Activated CD4-positive, alpha-beta T cell treated with anti-CD3 and anti-CD28 coated beads, Interleukin-2, amount 10 ng/mL, durations not matched to agents 24 days and 14 days (primary cell): ENCODE results near the gene SMIM12. TPM values are rescaled to one million over a fixed set of nuclear protein-coding genes. Genes with fewer than 3 reads are reported as not detected.
A peak's percentile ranks its signal among the peaks of the same experiment; 100 is the strongest.

Experiments used
- DNase-seq: peaks from one replicate; pipeline ENCODE4 v3.0.0; 2022
- H3K27ac Mint-ChIP-seq: one replicate; pipeline ENCODE4 v1.8.0; 2022; ENCODE audit warnings: mild to moderate bottlenecking, mixed read lengths
- H3K27me3 Mint-ChIP-seq: one replicate; pipeline ENCODE4 v1.8.0; 2022; ENCODE audit warnings: mixed read lengths
- H3K36me3 Mint-ChIP-seq: one replicate; pipeline ENCODE4 v1.8.0; 2022; ENCODE audit warnings: low read depth, mild to moderate bottlenecking, mixed read lengths
- H3K4me1 Mint-ChIP-seq: one replicate; pipeline ENCODE4 v1.8.0; 2021; ENCODE audit warnings: mixed read lengths
- H3K4me3 Mint-ChIP-seq: one replicate; pipeline ENCODE4 v1.8.0; 2022; ENCODE audit warnings: mild to moderate bottlenecking, moderate library complexity, mixed read lengths
- H3K9me3 Mint-ChIP-seq: one replicate; pipeline ENCODE4 v1.8.0; 2021; ENCODE audit warnings: mixed read lengths
- intact Hi-C: fragments of 100-400 bp; cut with micrococcal nuclease; formaldehyde crosslinking; loops from one replicate; pipeline ENCODE4 v1.15.1; 2023
- total RNA-seq: library from RNA; stranded (reverse); gene quantifications from 2 replicates; pipeline ENCODE4 v1.2.3, GENCODE V29; 2022

The SMIM12 gene
- total RNA-seq, 1 donor from 2014 or later, result 63.2 TPM

DNA sequence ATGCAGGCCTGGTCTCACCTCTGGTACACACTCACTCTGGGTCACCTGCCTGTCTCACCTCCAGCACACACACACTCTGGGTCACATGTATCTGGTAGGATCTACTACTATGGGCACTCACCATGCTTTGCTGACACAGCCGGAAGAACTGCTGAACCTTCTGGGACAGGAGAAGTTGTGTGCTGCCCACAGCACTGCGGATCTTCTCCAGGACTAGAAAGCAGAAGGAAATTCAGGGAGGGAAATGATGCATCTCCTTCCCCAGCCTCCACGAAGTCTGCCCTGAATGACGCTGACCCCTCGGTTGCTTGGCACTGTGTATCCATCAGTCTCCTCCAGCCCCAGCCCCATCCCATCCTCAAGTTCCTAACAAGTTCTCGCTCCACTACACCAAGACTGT is 7.9 kb upstream of the SMIM12 start:
- intact Hi-C loops, result loop anchor here (10.0 kb wide), 1 partner anchor 687 kb away; the partner anchor contains the start of genes KIAA0319L and NCDN
- H3K27ac Mint-ChIP-seq, result no peak overlapping the region
- peaks cover 24% of the 10 kb centered on the region for H3K27me3 Mint-ChIP-seq
- H3K36me3 Mint-ChIP-seq, result peaks cover 2% of the 10 kb centered on the region
- peak overlapping the region; percentile 16 for H3K4me3 Mint-ChIP-seq
- H3K4me1 Mint-ChIP-seq, result peaks cover 19% of the 10 kb centered on the region
- DNase-seq, result no peak
- H3K9me3 Mint-ChIP-seq, result no peaks in the 10 kb centered on the region

GRCh38 chr1:34866762-34867109 is 7.2 kb upstream of the SMIM12 start:
- H3K4me3 Mint-ChIP-seq, result peak overlapping the region; percentile 82
- H3K27ac Mint-ChIP-seq, result no peak overlapping the region
- H3K27me3 Mint-ChIP-seq, result peaks cover 17% of the 10 kb centered on the region
- intact Hi-C loops, result loop anchor here (1.0 to 10.0 kb wide), 3 partner anchors 14 to 688 kb away; partner anchors contain the start of genes KIAA0319L and NCDN
- DNase-seq, result no peak
- H3K4me1 Mint-ChIP-seq, result peaks cover 19% of the 10 kb centered on the region
- no peaks in the 10 kb centered on the region for H3K9me3 Mint-ChIP-seq
- peaks cover 2% of the 10 kb centered on the region for H3K36me3 Mint-ChIP-seq

GRCh38 chr1:34865981-34866761 is 6.6 kb upstream of the SMIM12 start:
- H3K9me3 Mint-ChIP-seq, result no peaks in the 10 kb centered on the region
- H3K27me3 Mint-ChIP-seq, result peaks cover 12% of the 10 kb centered on the region
- peak; percentile 98 for DNase-seq
- peaks cover 2% of the 10 kb centered on the region for H3K36me3 Mint-ChIP-seq
- intact Hi-C loops, result loop anchor here (1.0 to 10.0 kb wide), 3 partner anchors 14 to 689 kb away; partner anchors contain the start of genes KIAA0319L and NCDN
- H3K4me1 Mint-ChIP-seq, result peaks cover 19% of the 10 kb centered on the region
- H3K4me3 Mint-ChIP-seq, result peak overlapping the region; percentile 82
- H3K27ac Mint-ChIP-seq, result peak overlapping the region; percentile 90

- Mint-ChIP-seq H3K27ac (peak overlapping the region; percentile 75), H3K4me3 (peak overlapping the region; percentile 47), H3K9me3 (no peaks in the 10 kb centered on the region), H3K27me3 (peaks cover 8% of the 10 kb centered on the region), H3K36me3 (peaks cover 2% of the 10 kb centered on the region), H3K4me1 (peaks cover 19% of the 10 kb centered on the region)
- intact Hi-C loops, result loop anchor here (10.0 kb wide), 1 partner anchor 689 kb away; the partner anchor contains the start of genes KIAA0319L and NCDN
- DNase-seq, result no peak
These were observed 6.0 kb upstream of the SMIM12 start for GRCh38 chr1:34865573-34865972.

DNA sequence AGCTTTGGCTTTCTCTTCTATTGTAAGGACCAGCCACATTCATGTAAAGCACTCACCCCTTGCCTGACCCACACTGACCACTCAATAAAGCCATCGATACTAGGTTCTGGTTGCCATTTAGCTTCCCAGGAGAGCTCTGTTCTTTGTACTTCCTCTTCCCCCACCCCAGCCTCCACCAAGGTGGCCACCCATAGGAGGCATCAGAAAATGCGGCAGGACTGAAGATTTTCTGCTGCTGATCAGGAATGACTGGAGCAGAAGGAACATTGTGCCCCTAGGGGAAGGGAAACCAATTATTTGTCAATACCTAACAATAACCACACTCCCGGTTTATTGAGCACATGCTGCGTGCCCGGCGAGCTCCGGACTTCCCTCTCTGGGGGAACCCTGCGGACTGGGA is 5.2 kb upstream of the SMIM12 start:
- H3K27ac Mint-ChIP-seq, result peak overlapping the region; percentile 80
- H3K4me1 Mint-ChIP-seq, result peaks cover 26% of the 10 kb centered on the region
- H3K36me3 Mint-ChIP-seq, result peaks cover 2% of the 10 kb centered on the region
- intact Hi-C loops, result loop anchor here (5.0 to 10.0 kb wide), 2 partner anchors 168 to 690 kb away; partner anchors contain the start of genes KIAA0319L, NCDN and ZMYM6
- no peak for DNase-seq
- peak overlapping the region; percentile 71 for H3K4me3 Mint-ChIP-seq
- H3K9me3 Mint-ChIP-seq, result no peaks in the 10 kb centered on the region
- H3K27me3 Mint-ChIP-seq, result peaks cover 6% of the 10 kb centered on the region

- intact Hi-C loops, result loop anchor here (5.0 to 10.0 kb wide), 2 partner anchors 169 to 691 kb away; partner anchors contain the start of genes KIAA0319L, NCDN and ZMYM6
- Mint-ChIP-seq H3K4me3 (no peak overlapping the region), H3K4me1 (peaks cover 32% of the 10 kb centered on the region), H3K9me3 (no peaks in the 10 kb centered on the region), H3K27me3 (peaks cover 6% of the 10 kb centered on the region), H3K36me3 (peaks cover 6% of the 10 kb centered on the region), H3K27ac (peak overlapping the region; percentile 80)
- peak; percentile 73 for DNase-seq
These were observed 4.0 kb upstream of the SMIM12 start for GRCh38 chr1:34863501-34863900.

- Mint-ChIP-seq H3K36me3 (peaks cover 22% of the 10 kb centered on the region), H3K27me3 (no peaks in the 10 kb centered on the region), H3K27ac (peak overlapping the region; percentile 99), H3K9me3 (no peaks in the 10 kb centered on the region), H3K4me3 (peak overlapping the region; percentile 95), H3K4me1 (peaks cover 38% of the 10 kb centered on the region)
- intact Hi-C loops, result loop anchor here (5.0 to 10.0 kb wide), 3 partner anchors 126 to 333 kb away; partner anchors contain the start of genes SFPQ, TMEM35B and ZMYM1
- DNase-seq, result peak; percentile 80
These were observed 576 bp downstream of the SMIM12 start for GRCh38 chr1:34858901-34859445.

DNA sequence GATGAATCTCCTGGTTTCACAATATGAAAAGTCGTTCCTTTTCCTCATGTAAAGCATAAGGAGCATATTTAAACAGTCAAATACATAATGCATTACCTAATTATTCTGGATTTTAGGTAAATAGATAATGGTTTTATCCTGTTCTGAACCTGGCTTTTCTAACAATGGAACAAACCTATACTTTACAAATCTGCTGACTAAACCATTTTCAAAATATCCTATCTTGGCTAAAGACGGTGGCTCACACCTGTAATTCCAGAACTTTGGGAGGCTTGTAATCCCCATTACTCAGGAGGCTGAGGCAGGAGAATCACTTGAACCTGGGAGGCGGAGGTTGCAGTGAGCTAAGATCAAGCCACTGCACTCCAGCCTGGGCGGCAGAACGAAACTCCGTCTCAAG is 2.9 kb downstream of the SMIM12 start:
- H3K4me3 Mint-ChIP-seq, result no peak overlapping the region
- H3K4me1 Mint-ChIP-seq, result peaks cover 31% of the 10 kb centered on the region
- no peak for DNase-seq
- H3K9me3 Mint-ChIP-seq, result no peaks in the 10 kb centered on the region
- no peak overlapping the region for H3K27ac Mint-ChIP-seq
- H3K27me3 Mint-ChIP-seq, result no peaks in the 10 kb centered on the region
- intact Hi-C loops, result loop anchor here (5.0 to 10.0 kb wide), 3 partner anchors 128 to 336 kb away; partner anchors contain the start of genes SFPQ, TMEM35B and ZMYM1
- H3K36me3 Mint-ChIP-seq, result peaks cover 34% of the 10 kb centered on the region

DNA sequence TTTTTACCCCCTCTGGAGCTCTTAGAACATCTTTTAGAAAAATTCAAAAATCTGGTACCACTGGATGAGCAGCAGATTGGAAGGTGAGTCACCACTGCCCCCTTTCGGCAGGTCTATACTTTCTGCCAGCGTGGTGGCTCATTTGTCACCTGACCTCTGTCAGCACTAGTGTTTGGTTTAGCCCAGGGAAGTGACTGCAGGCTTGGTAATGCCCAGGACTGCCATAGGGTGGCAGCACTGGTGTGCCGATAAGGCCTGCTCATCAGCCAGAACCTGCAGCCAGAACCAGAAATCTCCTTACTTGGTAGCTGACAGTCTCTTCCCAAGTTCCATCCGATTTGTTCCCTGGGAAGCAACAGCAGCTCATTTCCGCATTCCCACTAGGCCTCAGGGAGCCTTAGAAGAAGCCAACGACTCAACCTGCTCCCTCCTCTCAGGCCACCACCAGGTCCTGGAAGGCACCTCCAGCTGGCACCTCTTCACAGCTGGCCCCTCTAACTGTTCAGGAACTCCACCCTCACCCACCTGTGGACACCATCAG is 6.8 kb downstream of the SMIM12 start:
- intact Hi-C loops, result loop anchor here (1.0 to 10.0 kb wide), 5 partner anchors 14 to 920 kb away; partner anchors contain the start of genes TMEM35B and ZMYM1
- H3K4me3 Mint-ChIP-seq, result no peak overlapping the region
- no peaks in the 10 kb centered on the region for H3K27me3 Mint-ChIP-seq
- H3K36me3 Mint-ChIP-seq, result peaks cover 40% of the 10 kb centered on the region
- H3K9me3 Mint-ChIP-seq, result no peaks in the 10 kb centered on the region
- H3K27ac Mint-ChIP-seq, result peak overlapping the region; percentile 3
- DNase-seq, result peak; percentile 97
- H3K4me1 Mint-ChIP-seq, result peaks cover 11% of the 10 kb centered on the region

DNA sequence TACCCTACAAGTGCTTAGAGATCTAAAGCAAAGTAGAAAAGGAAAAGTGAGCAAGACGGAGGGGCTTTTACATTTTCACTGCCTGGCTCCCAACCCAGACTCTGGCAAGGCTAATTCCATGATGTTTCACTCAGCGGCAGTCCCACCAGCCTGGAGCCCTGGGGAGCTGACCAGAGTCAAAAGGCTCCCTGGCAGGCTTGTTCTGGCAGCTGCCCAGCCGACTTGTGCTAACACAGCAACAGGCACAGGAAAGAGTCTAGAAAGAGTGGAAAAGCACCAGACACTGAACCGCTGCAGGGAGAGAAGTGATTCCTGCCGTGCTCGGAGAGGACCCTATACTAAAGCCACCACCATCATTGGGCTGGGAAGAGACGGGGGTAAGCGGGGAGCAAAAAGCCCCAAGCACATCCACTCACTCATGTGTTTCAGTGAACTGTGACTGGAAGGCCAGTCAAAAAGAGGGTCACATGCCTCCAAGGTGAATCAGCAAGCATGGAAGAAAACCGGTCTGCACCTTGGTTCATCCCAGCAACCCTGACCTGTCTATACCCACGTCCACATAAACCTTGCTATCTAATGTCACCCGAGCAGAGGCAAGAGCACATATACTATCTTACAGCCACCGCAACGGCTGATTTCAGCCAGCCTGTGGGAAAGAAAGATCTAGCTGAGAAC is 8.0 kb downstream of the SMIM12 start:
- peaks cover 38% of the 10 kb centered on the region for H3K36me3 Mint-ChIP-seq

GRCh38 chr1:34850382-34850781 is 9.2 kb downstream of the SMIM12 start:
- H3K27ac Mint-ChIP-seq, result no peak overlapping the region
- H3K4me3 Mint-ChIP-seq, result no peak overlapping the region
- intact Hi-C loops, result loop anchor here (5.0 to 10.0 kb wide), 3 partner anchors 134 to 922 kb away; partner anchors contain the start of genes TMEM35B and ZMYM1
- H3K27me3 Mint-ChIP-seq, result no peaks in the 10 kb centered on the region
- DNase-seq, result no peak
- H3K36me3 Mint-ChIP-seq, result peaks cover 33% of the 10 kb centered on the region
- H3K9me3 Mint-ChIP-seq, result no peaks in the 10 kb centered on the region
- peaks cover 3% of the 10 kb centered on the region for H3K4me1 Mint-ChIP-seq

More for the DNA sequence above, 8.0 kb downstream of the SMIM12 start:
- intact Hi-C loops, result loop anchor here (1.0 to 10.0 kb wide), 5 partner anchors 15 to 921 kb away; partner anchors contain the start of genes TMEM35B and ZMYM1
- no peaks in the 10 kb centered on the region for H3K9me3 Mint-ChIP-seq
- DNase-seq, result no peak
- H3K27me3 Mint-ChIP-seq, result no peaks in the 10 kb centered on the region
- no peak overlapping the region for H3K27ac Mint-ChIP-seq
- no peak overlapping the region for H3K4me3 Mint-ChIP-seq
- peaks cover 5% of the 10 kb centered on the region for H3K4me1 Mint-ChIP-seq

DNA sequence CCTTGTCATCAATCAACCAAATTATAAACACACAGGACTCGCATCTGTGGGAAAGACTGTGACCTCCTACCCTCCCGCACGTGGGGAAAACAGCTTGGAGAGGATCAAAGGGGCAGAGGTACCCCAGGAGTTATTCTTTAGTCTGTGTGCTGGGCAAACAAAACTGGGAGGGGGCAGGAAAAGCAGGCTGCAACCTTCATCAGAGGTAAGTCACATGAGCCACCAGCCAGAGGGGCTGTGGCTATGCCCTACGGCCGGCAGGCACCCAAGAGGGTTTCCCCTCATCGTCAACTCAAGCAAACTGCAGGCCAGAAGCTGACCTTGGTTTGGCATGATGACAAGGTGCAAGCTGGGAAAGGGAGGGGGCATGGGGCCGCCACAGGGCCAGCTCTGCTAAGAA is 12.5 kb downstream of the SMIM12 start:
- Mint-ChIP-seq H3K4me1 (peaks cover 4% of the 10 kb centered on the region), H3K27me3 (no peaks in the 10 kb centered on the region)

GRCh38 chr1:34846265-34846664 is 13.3 kb downstream of the SMIM12 start:
- intact Hi-C loops, result no loop called here
- Mint-ChIP-seq H3K36me3 (peaks cover 9% of the 10 kb centered on the region), H3K4me1 (peaks cover 4% of the 10 kb centered on the region), H3K27me3 (no peaks in the 10 kb centered on the region), H3K27ac (no peak overlapping the region), H3K4me3 (no peak overlapping the region), H3K9me3 (no peaks in the 10 kb centered on the region)
- DNase-seq, result no peak

More for the DNA sequence above, 12.5 kb downstream of the SMIM12 start:
- Mint-ChIP-seq H3K27ac (no peak overlapping the region), H3K36me3 (peaks cover 14% of the 10 kb centered on the region), H3K9me3 (no peaks in the 10 kb centered on the region), H3K4me3 (no peak overlapping the region)
- intact Hi-C loops, result no loop called here
- no peak for DNase-seq
